AG08395 (cell line): ENCODE measurements around the gene TMEM242.
A peak's percentile ranks its signal among the peaks of the same experiment; 100 is the strongest.

Experiments used
- DNase-seq: peaks from one replicate; pipeline ENCODE4 v3.0.0; 2012; ENCODE audit warnings: mixed read lengths, low spot score

The TMEM242 gene

GRCh38 chr6:157270916-157271315 lies 52.4 kb downstream of the TMEM242 start:
- no peak for DNase-seq

GRCh38 chr6:157270308-157270707 lies 53.0 kb downstream of the TMEM242 start:
- DNase-seq = no peak

GRCh38 chr6:157269261-157269794 lies 54.0 kb downstream of the TMEM242 start:
- peak; percentile 64 for DNase-seq

- no peak for DNase-seq
Observed at GRCh38 chr6:157268835-157269234, 54.5 kb downstream of the TMEM242 start.

- DNase-seq = no peak
Observed at GRCh38 chr6:157268396-157268795, 54.9 kb downstream of the TMEM242 start.

- no peak for DNase-seq
Observed at GRCh38 chr6:157267654-157268053, 55.7 kb downstream of the TMEM242 start.

- no peak for DNase-seq
Observed at GRCh38 chr6:157267109-157267611, 56.2 kb downstream of the TMEM242 start.

GRCh38 chr6:157266274-157267101 lies 56.8 kb downstream of the TMEM242 start:
- DNase-seq = no peak

- DNase-seq = no peak
Observed at GRCh38 chr6:157265635-157266034, 57.7 kb downstream of the TMEM242 start.

GRCh38 chr6:157265186-157265585 lies 58.1 kb downstream of the TMEM242 start:
- no peak for DNase-seq

GRCh38 chr6:157264701-157265100 lies 58.6 kb downstream of the TMEM242 start:
- no peak for DNase-seq

- DNase-seq = no peak
Observed at GRCh38 chr6:157263881-157264397, 59.4 kb downstream of the TMEM242 start.

- no peak for DNase-seq
Observed at GRCh38 chr6:157263146-157263545, 60.2 kb downstream of the TMEM242 start.

- DNase-seq = no peak
Observed at GRCh38 chr6:157261606-157262005, 61.7 kb downstream of the TMEM242 start.

- no peak for DNase-seq
Observed at GRCh38 chr6:157260735-157261410, 62.4 kb downstream of the TMEM242 start.

- no peak for DNase-seq
Observed at GRCh38 chr6:157259443-157259842, 63.9 kb downstream of the TMEM242 start.

- DNase-seq = no peak
Observed at GRCh38 chr6:157258878-157259277, 64.4 kb downstream of the TMEM242 start.

- DNase-seq = no peak
Observed at GRCh38 chr6:157255079-157255478, 68.2 kb downstream of the TMEM242 start.

GRCh38 chr6:157254538-157254937 lies 68.8 kb downstream of the TMEM242 start:
- no peak for DNase-seq

GRCh38 chr6:157253699-157254098 lies 69.6 kb downstream of the TMEM242 start:
- DNase-seq = no peak

- DNase-seq = no peak
Observed at GRCh38 chr6:157253017-157253416, 70.3 kb downstream of the TMEM242 start.

- DNase-seq = no peak
Observed at GRCh38 chr6:157251586-157252247, 71.6 kb downstream of the TMEM242 start.
